KMS-11 (cell line): Measurements from ENCODE around the gene SLC5A6.

Experiments used
- H2AFZ ChIP-seq: fragments of 200-600 bp; sonication (generic); 2 replicates; pipeline ENCODE4 v1.6.1; 2016; ENCODE audit warnings: antibody characterized with exemption, mixed run types, low read depth
- H3K27ac ChIP-seq: fragments of 200-600 bp; sonication (generic); 2 replicates; pipeline ENCODE4 v1.6.1; 2016; ENCODE audit warnings: mild to moderate bottlenecking, mixed run types
- H3K27me3 ChIP-seq: fragments of 200-600 bp; sonication (generic); 2 replicates; pipeline ENCODE4 v1.6.1; 2017; ENCODE audit warnings: mild to moderate bottlenecking, low read depth, mixed run types, moderate library complexity; ENCODE audit not compliant: insufficient read depth
- H3K36me3 ChIP-seq: fragments of 200-600 bp; sonication (generic); 2 replicates; pipeline ENCODE4 v1.6.1; 2017; ENCODE audit warnings: mild to moderate bottlenecking, mixed run types; ENCODE audit not compliant: insufficient read depth
- H3K4me1 ChIP-seq: fragments of 200-600 bp; sonication (generic); 2 replicates; pipeline ENCODE4 v1.6.1; 2016; ENCODE audit warnings: mild to moderate bottlenecking, low read depth, mixed run types; ENCODE audit not compliant: poor library complexity, severe bottlenecking
- H3K4me2 ChIP-seq: fragments of 200-600 bp; sonication (generic); 2 replicates; pipeline ENCODE4 v1.7.0; 2016; ENCODE audit warnings: mild to moderate bottlenecking, mixed run types
- H3K4me3 ChIP-seq: fragments of 200-600 bp; sonication (generic); IDR thresholded peaks from 2 replicates; pipeline ENCODE4 v1.6.1; 2017; ENCODE audit warnings: low read depth, low read length, mixed read lengths; ENCODE audit not compliant: insufficient read depth
- H3K79me2 ChIP-seq: fragments of 200-600 bp; sonication (generic); 2 replicates; pipeline ENCODE4 v1.6.1; 2016; ENCODE audit warnings: low read depth, mixed run types; ENCODE audit not compliant: insufficient read depth
- H3K9ac ChIP-seq: fragments of 200-600 bp; sonication (generic); 2 replicates; pipeline ENCODE4 v1.6.1; 2016; ENCODE audit warnings: mild to moderate bottlenecking, mixed run types
- H4K20me1 ChIP-seq: fragments of 200-600 bp; sonication (generic); 2 replicates; pipeline ENCODE4 v1.6.1; 2016; ENCODE audit warnings: mild to moderate bottlenecking, mixed run types; ENCODE audit not compliant: insufficient read depth
- CTCF ChIP-seq: fragments of 200-600 bp; sonication (generic); conservative IDR thresholded peaks from 2 replicates; pipeline ENCODE4 v1.6.1; 2017; ENCODE audit warnings: low read depth, mild to moderate bottlenecking, antibody characterized with exemption, low read length, moderate library complexity, mixed read lengths

Gene SLC5A6

DNA sequence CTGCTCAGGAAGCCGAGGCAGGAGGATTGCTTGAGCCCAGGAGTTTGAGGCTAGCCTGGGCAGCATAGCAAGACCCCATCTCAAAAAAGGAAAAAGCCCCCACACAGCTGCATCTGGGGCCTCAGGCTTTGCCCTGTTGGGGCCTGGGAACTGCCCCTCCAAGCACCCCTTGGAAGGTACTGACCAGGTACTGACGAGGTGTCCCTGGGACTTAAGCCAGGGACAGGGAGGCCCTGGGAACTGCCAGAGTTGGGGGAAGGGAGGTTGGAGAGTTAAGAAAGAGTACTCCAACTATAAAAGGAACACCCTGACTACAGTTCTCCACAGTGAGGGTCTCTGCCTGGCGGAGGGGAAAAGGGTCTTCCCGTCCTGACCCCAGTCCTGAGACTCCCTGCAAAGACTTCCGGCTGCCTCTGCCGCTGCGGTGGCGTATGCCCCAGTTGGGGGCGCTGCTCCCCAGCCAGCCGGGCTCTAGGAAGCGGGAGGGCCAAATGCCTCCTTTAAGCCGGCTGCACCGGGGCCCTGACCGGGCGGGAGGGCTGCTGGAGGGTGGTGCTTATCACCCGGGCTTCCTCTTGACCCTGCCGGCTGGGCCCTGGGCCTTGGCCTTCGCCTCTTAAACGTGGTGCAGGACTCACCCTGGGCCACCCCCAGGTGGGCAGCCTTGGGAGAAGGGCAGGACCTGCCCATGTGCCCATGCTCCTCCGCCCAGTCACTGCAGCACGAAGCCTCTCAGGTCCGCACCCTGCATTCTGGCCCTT lies 38.0 kb upstream of the SLC5A6 start:
- Histone ChIP-seq H3K79me2 (no peaks in the 10 kb centered on the region), H3K4me3 (no peak overlapping the region), H3K36me3 (no peaks in the 10 kb centered on the region), H2AFZ (no peak overlapping the region), H3K27ac (no peak overlapping the region), H3K4me2 (no peak overlapping the region), H3K27me3 (peaks cover 10% of the 10 kb centered on the region; the same call in 1 of the 2 replicates), H4K20me1 (no peaks in the 10 kb centered on the region), H3K4me1 (no peaks in the 10 kb centered on the region), H3K9ac (no peak overlapping the region)
- TF ChIP-seq CTCF, result no peak

DNA sequence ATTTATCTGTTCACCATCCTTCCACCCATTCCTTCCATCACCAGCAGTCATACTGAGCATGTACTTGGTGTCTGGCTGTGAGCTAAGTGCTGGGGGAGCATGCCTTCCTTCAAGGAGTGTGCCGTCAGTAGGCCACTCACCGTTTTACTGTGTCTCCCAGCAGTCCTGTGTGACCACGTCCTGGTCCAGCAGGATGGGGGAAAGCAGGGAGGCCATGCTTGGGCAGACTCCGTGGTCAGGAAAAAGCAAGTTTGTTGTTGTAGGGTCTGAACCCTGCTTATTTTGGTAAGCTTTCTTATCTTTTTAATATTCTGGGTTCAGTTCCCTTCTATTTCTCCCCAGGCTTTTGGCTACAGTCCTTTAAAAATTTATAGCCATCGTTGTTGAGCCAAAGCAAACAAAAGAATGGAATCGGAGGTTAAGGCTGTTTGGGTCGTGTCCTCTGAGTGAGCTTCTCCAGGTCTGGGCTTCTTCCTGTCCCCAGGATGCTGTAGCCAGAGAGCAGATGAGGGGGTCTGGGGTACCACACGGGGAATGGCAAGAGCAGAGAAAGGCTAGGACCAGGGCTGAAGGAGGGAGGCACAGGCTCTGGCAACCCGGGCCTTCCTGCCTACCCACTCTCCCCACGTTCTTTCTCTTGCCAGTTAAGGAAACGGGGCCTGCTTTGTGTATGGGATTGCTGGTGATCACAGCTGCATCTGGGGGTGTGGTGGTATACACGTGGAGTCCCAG lies 37.3 kb upstream of the SLC5A6 start:
- Histone ChIP-seq H3K9ac (no peak overlapping the region), H3K79me2 (no peaks in the 10 kb centered on the region), H3K27ac (no peak overlapping the region), H3K36me3 (no peaks in the 10 kb centered on the region; the same call in 1 of the 2 replicates), H3K27me3 (peaks cover 3% of the 10 kb centered on the region; the same call in 1 of the 2 replicates), H3K4me2 (no peak overlapping the region), H3K4me3 (no peak overlapping the region), H4K20me1 (no peaks in the 10 kb centered on the region), H3K4me1 (no peaks in the 10 kb centered on the region), H2AFZ (no peak overlapping the region)
- no peak for TF ChIP-seq CTCF

DNA sequence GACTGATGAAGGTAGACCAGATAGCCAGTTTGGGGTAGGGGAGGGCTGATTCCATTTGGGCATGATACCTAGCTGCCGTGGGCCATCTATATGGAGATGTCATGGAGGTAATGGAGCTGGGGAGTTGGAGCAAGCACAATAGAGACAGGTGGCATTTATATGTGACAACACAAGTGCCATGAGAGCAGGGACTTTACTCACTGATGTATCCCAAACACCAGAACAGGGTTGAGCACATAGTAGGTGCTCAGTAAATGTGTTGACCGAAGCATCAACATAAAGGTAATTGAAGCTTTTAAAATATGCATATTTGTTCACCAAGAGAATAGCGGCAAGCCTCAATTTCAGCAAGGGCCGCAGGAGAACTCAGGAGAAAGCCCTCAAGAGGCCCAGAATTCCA lies 35.8 kb upstream of the SLC5A6 start:
- H3K36me3 ChIP-seq, result no peaks in the 10 kb centered on the region; the same call in 1 of the 2 replicates
- no peaks in the 10 kb centered on the region for H3K4me1 ChIP-seq
- H4K20me1 ChIP-seq, result no peaks in the 10 kb centered on the region
- no peaks in the 10 kb centered on the region for H3K79me2 ChIP-seq
- no peak for TF ChIP-seq CTCF
- peaks cover 3% of the 10 kb centered on the region; the same call in 1 of the 2 replicates for H3K27me3 ChIP-seq
- no peak overlapping the region for H2AFZ ChIP-seq
- H3K9ac ChIP-seq, result no peak overlapping the region
- no peak overlapping the region for H3K27ac ChIP-seq
- no peak overlapping the region for H3K4me3 ChIP-seq
- no peak overlapping the region for H3K4me2 ChIP-seq

DNA sequence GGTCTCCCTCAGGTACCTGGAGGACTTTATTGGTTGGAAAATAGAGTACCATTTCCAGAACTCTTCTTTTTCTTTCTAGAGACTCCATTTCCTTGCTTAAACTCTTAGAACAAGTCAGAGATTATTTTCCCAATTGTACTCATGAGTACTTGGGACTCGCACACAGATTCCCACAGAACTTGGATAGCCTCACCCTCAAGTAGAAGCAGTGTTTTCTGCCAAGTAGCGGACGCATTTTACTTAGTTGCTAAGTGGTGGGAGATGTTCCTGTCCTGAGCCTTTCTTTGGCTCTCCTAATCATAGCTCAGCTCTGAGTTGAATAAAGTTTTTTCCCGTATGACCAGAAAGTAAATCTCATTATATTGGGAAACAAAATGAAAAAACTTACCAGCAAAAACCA lies 33.6 kb upstream of the SLC5A6 start:
- Histone ChIP-seq H2AFZ (no peak overlapping the region), H3K27ac (no peak overlapping the region), H3K79me2 (no peaks in the 10 kb centered on the region), H3K27me3 (no peaks in the 10 kb centered on the region; the same call in 1 of the 2 replicates), H3K4me2 (no peak overlapping the region), H4K20me1 (no peaks in the 10 kb centered on the region), H3K4me1 (no peaks in the 10 kb centered on the region), H3K36me3 (peaks cover 7% of the 10 kb centered on the region; the same call in 1 of the 2 replicates), H3K9ac (no peak overlapping the region), H3K4me3 (no peak overlapping the region)
- TF ChIP-seq CTCF, result no peak
